Endothelial cell of umbilical vein (primary cell): ENCODE data around the gene MPZL2. TPM values are rescaled to one million over a fixed set of nuclear protein-coding genes. Genes with fewer than 3 reads are reported as not detected.

ENCODE experiments used
- BruUV-seq: library from RNA; stranded (reverse); fragments of 400-500 nt; replicated peaks from 2 replicates; lab custom pipeline; 2021; lab: Mats Ljungman, UMichigan
- CTCF ChIA-PET: fragments of 300-600, 350-600 bp; sonication (Branson Sonifier 250); formaldehyde crosslinking; loops from one replicate; lab custom pipeline; 2021; ENCODE audit warnings: antibody characterized with exemption, inconsistent platforms; lab: Charles Lee
- POLR2A ChIA-PET: fragments of 300-600, 350-600 bp; sonication (Branson Sonifier 250); formaldehyde crosslinking; loops from one replicate; lab custom pipeline; 2021; ENCODE audit warnings: antibody characterized with exemption, inconsistent platforms; lab: Charles Lee
- DNase-seq: peaks from one replicate; pipeline ENCODE4 v3.0.0-alpha.2; 2011; ENCODE audit warnings: low read depth, low spot score
- FAIRE-seq: peaks from 2 replicates; lab custom pipeline; 2011; peaks lifted over from hg19 to GRCh38; lab: Jason Lieb, UNC
- H2AFZ ChIP-seq: 2 replicates; pipeline ENCODE4 v1.6.0; 2012; ENCODE audit warnings: low read depth, low read length, control low read depth, inconsistent platforms
- H3K27ac ChIP-seq: 2 replicates; pipeline ENCODE4 v1.5.1; 2011; ENCODE audit warnings: low read depth, mild to moderate bottlenecking, control low read depth, low read length, moderate library complexity; ENCODE audit not compliant: insufficient read depth
- H3K27me3 ChIP-seq, 2 experiments: 2 replicates each; pipeline versions ENCODE4 v1.6.0 to v1.6.1; 2011; ENCODE audit warnings: low read length in 2 of 2, mixed read lengths in 1 of 2; ENCODE audit not compliant: control insufficient read depth in 2 of 2, insufficient read depth in 2 of 2
- H3K36me3 ChIP-seq, 2 experiments: 2 replicates in 1 of 2; 3 replicates in 1 of 2; pipeline ENCODE4 v1.5.1; 2011; ENCODE audit warnings: low read length in 2 of 2, mild to moderate bottlenecking in 1 of 2, moderate library complexity in 1 of 2; ENCODE audit not compliant: control insufficient read depth in 2 of 2, insufficient read depth in 2 of 2; ENCODE audit errors: extremely low read depth in 1 of 2
- H3K4me1 ChIP-seq: 3 replicates; pipeline ENCODE4 v1.5.1; 2011; ENCODE audit warnings: mild to moderate bottlenecking, low read length; ENCODE audit not compliant: control insufficient read depth, insufficient read depth; ENCODE audit errors: extremely low read depth
- H3K4me2 ChIP-seq: 2 replicates; pipeline ENCODE4 v1.6.1; 2011; ENCODE audit warnings: low read length, control low read depth, mixed read lengths; ENCODE audit not compliant: insufficient read depth
- H3K4me3 ChIP-seq, 3 experiments: fragments of 200-600 bp in 1 of 3; sonication (generic), shearing (Covaris generic) in 1 of 3; replicated peaks in 1 of 3; 2 replicates each; pipeline ENCODE4 v1.5.1; 2011 to 2016; ENCODE audit warnings: control low read depth in 3 of 3, low read length in 3 of 3, mild to moderate bottlenecking in 2 of 3, inconsistent platforms in 1 of 3, low read depth in 1 of 3, moderate library complexity in 1 of 3; ENCODE audit not compliant: insufficient read depth in 1 of 3
- H3K79me2 ChIP-seq: 2 replicates; pipeline ENCODE4 v1.6.0; 2012; ENCODE audit warnings: low read length, inconsistent platforms; ENCODE audit not compliant: control insufficient read depth, insufficient read depth
- H3K9ac ChIP-seq: replicated peaks from 2 replicates; pipeline ENCODE3; 2011; ENCODE audit warnings: low read length, control low read depth; ENCODE audit not compliant: insufficient read depth; ENCODE audit errors: extremely low read depth
- H3K9me1 ChIP-seq: replicated peaks from 3 replicates; pipeline ENCODE4 v1.6.0; 2011; ENCODE audit warnings: mild to moderate bottlenecking, low read length; ENCODE audit not compliant: control insufficient read depth, insufficient read depth; ENCODE audit errors: extremely low read depth
- H3K9me3 ChIP-seq: replicated peaks from 2 replicates; pipeline ENCODE4 v1.5.1; 2012; ENCODE audit warnings: low read length, inconsistent platforms; ENCODE audit not compliant: control insufficient read depth, insufficient read depth
- H4K20me1 ChIP-seq: replicated peaks from 2 replicates; pipeline ENCODE3; 2011; ENCODE audit warnings: mild to moderate bottlenecking, low read length; ENCODE audit not compliant: control insufficient read depth, insufficient read depth; ENCODE audit errors: extremely low read depth
- EZH2 ChIP-seq: IDR thresholded peaks from 2 replicates; pipeline ENCODE4 v1.6.1; 2012; ENCODE audit warnings: borderline replicate concordance, low read depth, mild to moderate bottlenecking, moderate library complexity, low read length, inconsistent platforms; ENCODE audit not compliant: severe bottlenecking
- FOS ChIP-seq: IDR thresholded peaks from 2 replicates; pipeline ENCODE4 v1.6.1; 2011; ENCODE audit warnings: mild to moderate bottlenecking, low read length, moderate library complexity, borderline replicate concordance; ENCODE audit not compliant: insufficient read depth
- GATA2 ChIP-seq: IDR thresholded peaks from 2 replicates; pipeline ENCODE4 v1.7.0; 2011; ENCODE audit warnings: low read depth, mild to moderate bottlenecking, moderate library complexity, mixed read lengths, low read length; ENCODE audit not compliant: insufficient read length, insufficient read depth
- JUN ChIP-seq: IDR thresholded peaks from 2 replicates; pipeline ENCODE4 v1.6.1; 2011; ENCODE audit warnings: borderline replicate concordance, low read depth; ENCODE audit not compliant: insufficient read length, insufficient read depth
- MYC ChIP-seq: IDR thresholded peaks from one replicate; pipeline ENCODE4 v1.6.1; 2011; ENCODE audit warnings: mild to moderate bottlenecking, low read depth, low read length
- POLR2A ChIP-seq: IDR thresholded peaks from 2 replicates; pipeline ENCODE4 v1.6.1; 2012; ENCODE audit warnings: low read depth, mild to moderate bottlenecking, control low read depth, low read length
- POLR2AphosphoS5 ChIP-seq: IDR thresholded peaks from 2 replicates; pipeline ENCODE4 v1.6.1; 2012; ENCODE audit warnings: low read depth, mild to moderate bottlenecking, control low read depth, low read length, moderate library complexity; ENCODE audit not compliant: insufficient read depth
- dilution Hi-C: fragments of 300-500 bp; cut with MboI; formaldehyde crosslinking; loops from one replicate; pipeline ENCODE4 v1.15.0; 2019; ENCODE audit warnings: low sequenced_read_pairs; ENCODE audit not compliant: extremely low pct_ligation_motif_present
- intact Hi-C: fragments of 100-400 bp; cut with micrococcal nuclease; formaldehyde crosslinking; loops from one replicate; pipeline ENCODE4 v1.10.0; 2022
- polyA plus RNA-seq, 4 experiments: library from polyadenylated mRNA; depleted of rRNA in 3 of 4; stranded (reverse) in 3 of 4; unstranded in 1 of 4; fragments of >200 nt; gene quantifications; 2 replicates each; pipeline versions ENCODE4 v1.2.1 to v1.2.3, GENCODE V29; 2011 to 2012; ENCODE audit warnings: missing spikeins in 1 of 4
- total RNA-seq: library from RNA; stranded (reverse); gene quantifications from 2 replicates; pipeline ENCODE4 v1.2.3, GENCODE V29; 2021
- TF ChIP-seq, protein P1 (sequence below), 2 donors: IDR thresholded peaks; 1 replicate in 1 of 2; 2 replicates in 1 of 2; pipeline ENCODE4 v1.5.1; 2011; ENCODE audit warnings: low read length in 2 of 2, mild to moderate bottlenecking in 2 of 2, moderate library complexity in 2 of 2, control low read depth in 1 of 2, inconsistent platforms in 1 of 2, low read depth in 1 of 2; ENCODE audit not compliant: insufficient read depth in 1 of 2; ENCODE audit errors: extremely low read depth in 1 of 2
- TF ChIP-seq, protein P2 (sequence below): IDR thresholded peaks from 2 replicates; pipeline ENCODE4 v1.6.1; 2011; ENCODE audit not compliant: insufficient read depth, insufficient read length

Gene MPZL2
- total and polyA plus RNA-seq, 2 donors (not counting 3 experiments of a cell fraction or from before 2014, with no cell fraction given) = 21.0 to 49.5 TPM

DNA sequence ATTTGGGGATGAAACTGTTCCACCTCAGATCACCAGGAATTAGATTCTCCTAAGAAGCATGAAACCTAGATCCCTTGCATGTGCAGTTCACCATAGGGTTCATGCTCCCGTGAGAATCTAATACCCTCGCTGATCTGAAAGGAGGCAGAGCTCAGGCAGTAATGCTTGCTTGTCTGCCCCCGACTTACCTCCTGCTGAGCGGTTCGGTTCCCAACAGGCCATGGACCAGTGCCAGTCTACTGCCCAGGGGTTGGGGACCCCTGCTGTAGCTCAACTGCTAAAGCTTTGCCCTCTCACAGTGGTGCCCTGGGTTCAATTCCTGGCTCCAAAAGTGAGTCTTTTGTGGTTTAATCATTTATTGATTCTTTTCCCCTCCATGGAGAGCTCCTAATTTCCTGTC lies 42.7 kb downstream of the MPZL2 start:
- TF ChIP-seq, protein P1, sequence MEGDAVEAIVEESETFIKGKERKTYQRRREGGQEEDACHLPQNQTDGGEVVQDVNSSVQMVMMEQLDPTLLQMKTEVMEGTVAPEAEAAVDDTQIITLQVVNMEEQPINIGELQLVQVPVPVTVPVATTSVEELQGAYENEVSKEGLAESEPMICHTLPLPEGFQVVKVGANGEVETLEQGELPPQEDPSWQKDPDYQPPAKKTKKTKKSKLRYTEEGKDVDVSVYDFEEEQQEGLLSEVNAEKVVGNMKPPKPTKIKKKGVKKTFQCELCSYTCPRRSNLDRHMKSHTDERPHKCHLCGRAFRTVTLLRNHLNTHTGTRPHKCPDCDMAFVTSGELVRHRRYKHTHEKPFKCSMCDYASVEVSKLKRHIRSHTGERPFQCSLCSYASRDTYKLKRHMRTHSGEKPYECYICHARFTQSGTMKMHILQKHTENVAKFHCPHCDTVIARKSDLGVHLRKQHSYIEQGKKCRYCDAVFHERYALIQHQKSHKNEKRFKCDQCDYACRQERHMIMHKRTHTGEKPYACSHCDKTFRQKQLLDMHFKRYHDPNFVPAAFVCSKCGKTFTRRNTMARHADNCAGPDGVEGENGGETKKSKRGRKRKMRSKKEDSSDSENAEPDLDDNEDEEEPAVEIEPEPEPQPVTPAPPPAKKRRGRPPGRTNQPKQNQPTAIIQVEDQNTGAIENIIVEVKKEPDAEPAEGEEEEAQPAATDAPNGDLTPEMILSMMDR (IDR thresholded peaks at IDR 0.05; ENCODE audit: extremely low read depth in 1 of 2, insufficient read depth in 1 of 2, low read depth in 1 of 2, low read length in 2 of 2) = no peak
- no TSS peak for BruUV-seq
- Histone ChIP-seq H3K9ac (no peak overlapping the region), H2AFZ (no peak overlapping the region), H3K4me1 (no peaks in the 10 kb centered on the region), H3K9me3 (no peaks in the 10 kb centered on the region), H3K4me3 (no peak overlapping the region), H3K27me3 (peaks cover 4 to 10% of the 10 kb centered on the region in 2 experiments), H3K27ac (no peak overlapping the region), H3K9me1 (no peaks in the 10 kb centered on the region), H3K36me3 (no peaks in the 10 kb centered on the region), H4K20me1 (no peaks in the 10 kb centered on the region), H3K4me2 (no peak overlapping the region), H3K79me2 (no peaks in the 10 kb centered on the region)
- CTCF ChIA-PET = interaction anchor here (1.0 to 2.1 kb wide), 4 partner anchors 12 to 126 kb away, joined by 3 to 14 read pairs (median 4); no protein-coding TSS in a partner anchor
- FAIRE-seq (no peak), DNase-seq (no peak)
- dilution Hi-C loops (no loop called here), intact Hi-C loops (no loop called here)
- POLR2A ChIA-PET = no interaction called here

DNA sequence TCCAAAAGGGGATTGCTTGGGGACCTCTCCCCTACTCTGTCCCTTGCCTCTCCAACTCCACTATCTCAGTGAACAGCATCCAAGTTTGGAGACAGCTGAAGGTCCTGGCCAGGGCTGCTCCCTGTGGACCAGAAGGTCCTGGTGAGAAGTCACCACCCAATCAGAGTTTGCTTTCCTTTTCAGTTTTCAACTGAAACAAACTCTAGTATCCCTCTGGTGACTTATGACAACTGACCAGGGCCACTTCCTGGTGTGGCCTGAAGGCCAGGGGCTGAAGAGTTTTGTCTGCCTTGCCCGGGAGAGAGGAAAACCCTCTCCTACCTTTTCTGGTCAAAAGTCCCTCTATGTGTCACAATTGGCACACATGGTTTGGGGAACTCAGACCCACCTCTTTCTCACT lies 44.4 kb downstream of the MPZL2 start:
- DNase-seq (no peak), FAIRE-seq (no peak)
- dilution Hi-C loops = no loop called here
- no peaks in the 10 kb centered on the region for H4K20me1 ChIP-seq
- no peak overlapping the region for H3K4me2 ChIP-seq
- no peak overlapping the region for H2AFZ ChIP-seq
- H3K9me1 ChIP-seq = no peaks in the 10 kb centered on the region
- ChIA-PET POLR2A (interaction anchor here (0.6 kb wide), 1 partner anchor 9 kb away, joined by 3 read pairs; no protein-coding TSS in a partner anchor), CTCF (interaction anchor here (2.5 kb wide), 1 partner anchor 21 kb away, joined by 8 read pairs; no protein-coding TSS in a partner anchor)
- H3K9me3 ChIP-seq = no peaks in the 10 kb centered on the region
- no peak for TF ChIP-seq POLR2A
- no peak for TF ChIP-seq EZH2
- TF ChIP-seq MYC = no peak
- no peak for TF ChIP-seq JUN
- no peak for TF ChIP-seq GATA2
- TF ChIP-seq POLR2AphosphoS5 = no peak
- TF ChIP-seq, protein P1 (IDR thresholded peaks at IDR 0.05; ENCODE audit: extremely low read depth in 1 of 2, insufficient read depth in 1 of 2, low read depth in 1 of 2, low read length in 2 of 2) = no peak
- no peak for TF ChIP-seq FOS
- TF ChIP-seq, protein P2, sequence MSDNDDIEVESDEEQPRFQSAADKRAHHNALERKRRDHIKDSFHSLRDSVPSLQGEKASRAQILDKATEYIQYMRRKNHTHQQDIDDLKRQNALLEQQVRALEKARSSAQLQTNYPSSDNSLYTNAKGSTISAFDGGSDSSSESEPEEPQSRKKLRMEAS = no peak
- H3K79me2 ChIP-seq = no peaks in the 10 kb centered on the region
- H3K27ac ChIP-seq = no peak overlapping the region
- H3K4me1 ChIP-seq = no peaks in the 10 kb centered on the region
- BruUV-seq = no TSS peak
- no peak overlapping the region for H3K4me3 ChIP-seq
- no peak overlapping the region for H3K9ac ChIP-seq
- intact Hi-C loops = no loop called here
- peaks cover 4 to 13% of the 10 kb centered on the region in 2 experiments for H3K27me3 ChIP-seq
- no peaks in the 10 kb centered on the region for H3K36me3 ChIP-seq
